22Rv1 (cell line): Measurements from ENCODE around the gene TEKT1.

Experiments used
- ZFX ChIP-seq: fragments of 450-650 bp; IDR thresholded peaks from 2 replicates; pipeline ENCODE4 v1.6.1; 2017; ENCODE audit warnings: antibody characterized with exemption, borderline replicate concordance
- TF ChIP-seq, protein P1 (sequence below): fragments of 450-650 bp; IDR thresholded peaks from 2 replicates; pipeline ENCODE4 v1.5.1; 2017; ENCODE audit warnings: mild to moderate bottlenecking

DNA sequence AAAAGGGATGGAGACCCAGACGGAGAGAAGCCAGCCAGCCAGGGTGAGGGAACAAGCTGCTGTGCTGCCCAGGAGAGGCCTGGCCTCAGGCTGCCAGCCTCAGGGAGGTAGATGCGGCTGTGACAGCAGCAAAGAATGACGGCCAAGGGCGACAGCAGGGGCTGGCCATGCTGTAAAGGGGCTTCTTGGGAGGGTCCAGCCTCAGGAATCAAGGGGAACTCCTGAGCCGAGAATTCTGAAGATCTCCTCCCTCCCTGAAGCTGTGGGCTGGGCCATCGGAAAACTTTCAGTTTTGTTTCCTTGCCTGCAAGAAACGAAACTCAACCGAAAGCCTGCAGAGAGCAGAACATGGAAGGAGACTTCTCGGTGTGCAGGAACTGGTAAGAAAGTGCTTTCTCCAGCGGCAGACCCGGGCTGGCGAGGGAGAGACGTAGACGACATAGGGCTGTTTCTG lies 75.8 kb downstream of the TEKT1 start, which contains the start of gene XAF1:
- TF ChIP-seq, protein P1, sequence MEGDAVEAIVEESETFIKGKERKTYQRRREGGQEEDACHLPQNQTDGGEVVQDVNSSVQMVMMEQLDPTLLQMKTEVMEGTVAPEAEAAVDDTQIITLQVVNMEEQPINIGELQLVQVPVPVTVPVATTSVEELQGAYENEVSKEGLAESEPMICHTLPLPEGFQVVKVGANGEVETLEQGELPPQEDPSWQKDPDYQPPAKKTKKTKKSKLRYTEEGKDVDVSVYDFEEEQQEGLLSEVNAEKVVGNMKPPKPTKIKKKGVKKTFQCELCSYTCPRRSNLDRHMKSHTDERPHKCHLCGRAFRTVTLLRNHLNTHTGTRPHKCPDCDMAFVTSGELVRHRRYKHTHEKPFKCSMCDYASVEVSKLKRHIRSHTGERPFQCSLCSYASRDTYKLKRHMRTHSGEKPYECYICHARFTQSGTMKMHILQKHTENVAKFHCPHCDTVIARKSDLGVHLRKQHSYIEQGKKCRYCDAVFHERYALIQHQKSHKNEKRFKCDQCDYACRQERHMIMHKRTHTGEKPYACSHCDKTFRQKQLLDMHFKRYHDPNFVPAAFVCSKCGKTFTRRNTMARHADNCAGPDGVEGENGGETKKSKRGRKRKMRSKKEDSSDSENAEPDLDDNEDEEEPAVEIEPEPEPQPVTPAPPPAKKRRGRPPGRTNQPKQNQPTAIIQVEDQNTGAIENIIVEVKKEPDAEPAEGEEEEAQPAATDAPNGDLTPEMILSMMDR = no peak
- TF ChIP-seq ZFX = no peak
